Endodermal cell (in vitro differentiated cells): ENCODE data around the gene KCNAB3. TPM values are rescaled to one million over a fixed set of nuclear protein-coding genes. Genes with fewer than 3 reads are reported as not detected.
A peak's percentile ranks its signal among the peaks of the same experiment; 100 is the strongest.

ENCODE experiments used
- DNase-seq: peaks from one replicate; pipeline ENCODE4 v3.0.0-alpha.2; 2017
- H3K27ac ChIP-seq: 2 replicates; pipeline ENCODE4 v1.5.1; 2013; ENCODE audit warnings: mild to moderate bottlenecking, low read depth, low read length, moderate library complexity
- H3K27me3 ChIP-seq: 2 replicates; pipeline ENCODE4 v1.6.1; 2013; ENCODE audit warnings: mild to moderate bottlenecking, low read length, moderate library complexity; ENCODE audit not compliant: insufficient read depth, control insufficient read depth, poor library complexity, severe bottlenecking
- H3K36me3 ChIP-seq: 2 replicates; pipeline ENCODE4 v1.7.0; 2013; ENCODE audit warnings: mild to moderate bottlenecking, low read length, moderate library complexity; ENCODE audit not compliant: control insufficient read depth, insufficient read depth
- H3K4me1 ChIP-seq: one replicate; pipeline ENCODE4 v1.7.0; 2013; ENCODE audit warnings: low read length; ENCODE audit not compliant: control insufficient read depth, insufficient read depth
- H3K4me3 ChIP-seq: 2 replicates; pipeline ENCODE4 v1.5.1; 2013; ENCODE audit warnings: mild to moderate bottlenecking, low read length, moderate library complexity
- H3K9ac ChIP-seq: 2 replicates; pipeline ENCODE4 v1.6.1; 2013; ENCODE audit warnings: mild to moderate bottlenecking, low read length, moderate library complexity; ENCODE audit not compliant: poor library complexity, severe bottlenecking; ENCODE audit errors: extremely low read depth
- H3K9me3 ChIP-seq: 2 replicates; pipeline ENCODE4 v1.6.1; 2013; ENCODE audit warnings: mild to moderate bottlenecking, low read length, moderate library complexity; ENCODE audit not compliant: control insufficient read depth
- H3K27ac Mint-ChIP-seq: 2 replicates; pipeline ENCODE4 v1.8.0; 2020; ENCODE audit warnings: mixed read lengths
- H3K27me3 Mint-ChIP-seq: 2 replicates; pipeline ENCODE4 v1.8.0; 2021; ENCODE audit warnings: mild to moderate bottlenecking, mixed read lengths; ENCODE audit not compliant: insufficient read depth
- H3K36me3 Mint-ChIP-seq: 2 replicates; pipeline ENCODE4 v1.8.0; 2020; ENCODE audit warnings: low read depth, mixed read lengths
- H3K4me1 Mint-ChIP-seq: 2 replicates; pipeline ENCODE4 v1.8.0; 2020; ENCODE audit warnings: mixed read lengths
- H3K4me3 Mint-ChIP-seq: 2 replicates; pipeline ENCODE4 v1.8.0; 2020; ENCODE audit warnings: mild to moderate bottlenecking, moderate library complexity, mixed read lengths
- H3K9me3 Mint-ChIP-seq: 2 replicates; pipeline ENCODE4 v1.8.0; 2020; ENCODE audit warnings: mild to moderate bottlenecking, mixed read lengths
- CTCF ChIP-seq: fragments of 200-600 bp; sonication (generic); conservative IDR thresholded peaks from 2 replicates; pipeline ENCODE4 v1.5.0; 2021; ENCODE audit warnings: antibody characterized with exemption, mild to moderate bottlenecking
- WGBS, 2 experiments: methylation state at CpG; one replicate each; pipeline versions ENCODE4 v1.1.5 to v1.1.7; 2013; ENCODE audit warnings: missing lambda C conversion rate in 2 of 2, mixed read lengths in 1 of 2; ENCODE audit not compliant: insufficient coverage in 1 of 2, insufficient read length in 1 of 2; 5-methylcytosine and 5-hydroxymethylcytosine counted together
- total RNA-seq, 2 donors: library from RNA; stranded (reverse); fragmentation: NEBNext Ultra II Directional in 1 of 2; extraction: Animal tissue kit (Norgen Biotek cat#: 25700) in 1 of 2; gene quantifications; 2 replicates in 1 of 2; 3 replicates in 1 of 2; pipeline ENCODE4 v1.2.1, GENCODE V29; 2021

KCNAB3 gene
- total RNA-seq, 2 donors from 2014 or later: 4.0 to 6.5 TPM

GRCh38 chr17:7884581-7885366 is 44.9 kb downstream of the KCNAB3 start:
- peak; percentile 65 for DNase-seq

GRCh38 chr17:7883781-7884386 is 45.8 kb downstream of the KCNAB3 start:
- H3K36me3 Mint-ChIP-seq: peaks cover 3% of the 10 kb centered on the region
- no CpG with 5 or more reads among the region's 3 CpGs for WGBS, 2 experiments
- Histone ChIP-seq H3K36me3 (peaks cover 31% of the 10 kb centered on the region), H3K9me3 (no peaks in the 10 kb centered on the region), H3K9ac (peak overlapping the region; percentile 26), H3K27ac (no peak overlapping the region), H3K4me3 (peak overlapping the region; percentile 73), H3K27me3 (no peaks in the 10 kb centered on the region), H3K4me1 (peaks cover 9% of the 10 kb centered on the region)
- DNase-seq: peak; percentile 20
- H3K4me3 Mint-ChIP-seq: no peak overlapping the region
- peaks cover 8% of the 10 kb centered on the region for H3K27me3 Mint-ChIP-seq
- H3K27ac Mint-ChIP-seq: peak overlapping the region; percentile 52
- TF ChIP-seq CTCF: no peak
- no peaks in the 10 kb centered on the region for H3K4me1 Mint-ChIP-seq
- H3K9me3 Mint-ChIP-seq: no peaks in the 10 kb centered on the region

More at GRCh38 chr17:7884581-7885366, 44.9 kb downstream of the KCNAB3 start:
- H3K4me3 ChIP-seq: no peak overlapping the region
- peaks cover 8% of the 10 kb centered on the region for H3K27me3 Mint-ChIP-seq
- H3K27ac Mint-ChIP-seq: no peak overlapping the region
- H3K27me3 ChIP-seq: no peaks in the 10 kb centered on the region
- no peak overlapping the region for H3K27ac ChIP-seq
- no peaks in the 10 kb centered on the region for H3K9me3 Mint-ChIP-seq
- peaks cover 9% of the 10 kb centered on the region for H3K4me1 ChIP-seq
- no peak for TF ChIP-seq CTCF
- no peak overlapping the region for H3K4me3 Mint-ChIP-seq
- H3K4me1 Mint-ChIP-seq: peaks cover 4% of the 10 kb centered on the region
- 0% methylated on average over 44 of the region's 100 CpGs; no CpG with 5 or more reads in 1 of the 2 experiments for WGBS, 2 experiments
- H3K36me3 Mint-ChIP-seq: no peaks in the 10 kb centered on the region
- no peaks in the 10 kb centered on the region for H3K9me3 ChIP-seq
- no peak overlapping the region for H3K9ac ChIP-seq
- H3K36me3 ChIP-seq: peaks cover 25% of the 10 kb centered on the region

GRCh38 chr17:7882629-7883028 is 47.0 kb downstream of the KCNAB3 start:
- peaks cover 3% of the 10 kb centered on the region for H3K36me3 Mint-ChIP-seq
- Histone ChIP-seq H3K9ac (no peak overlapping the region), H3K27me3 (no peaks in the 10 kb centered on the region)

More at GRCh38 chr17:7882629-7883028, 47.0 kb downstream of the KCNAB3 start:
- peak overlapping the region; percentile 73 for H3K4me3 ChIP-seq
- Mint-ChIP-seq H3K27me3 (peaks cover 8% of the 10 kb centered on the region), H3K4me1 (no peaks in the 10 kb centered on the region), H3K27ac (no peak overlapping the region), H3K9me3 (no peaks in the 10 kb centered on the region), H3K4me3 (no peak overlapping the region)
- H3K9me3 ChIP-seq: no peaks in the 10 kb centered on the region
- no peak for TF ChIP-seq CTCF
- no peak overlapping the region for H3K27ac ChIP-seq
- H3K36me3 ChIP-seq: peaks cover 38% of the 10 kb centered on the region
- WGBS, 2 experiments: 81% methylated on average over 3 of the region's 3 CpGs; no CpG with 5 or more reads in 1 of the 2 experiments
- peak; percentile 40 for DNase-seq
- H3K4me1 ChIP-seq: no peaks in the 10 kb centered on the region
